Right renal pelvis (tissue), 4 donors: ENCODE measurements around the gene TSPO. TPM values are rescaled to one million over a fixed set of nuclear protein-coding genes. Genes with fewer than 3 reads are reported as not detected.
A peak's percentile ranks its signal among the peaks of the same experiment; 100 is the strongest.
"Not testable (repeated sequence)": the region's sequence is repeated elsewhere in the genome, so short reads cannot be mapped to it uniquely, and the experiment has no call there.

Experiments used
- DNase-seq, 4 donors: peaks; one replicate each; pipeline ENCODE4 v3.0.0-alpha.2; 2013; ENCODE audit warnings: low read depth in 4 of 4, low spot score in 3 of 4, missing footprints in 1 of 4
- polyA plus RNA-seq, 4 donors: library from polyadenylated mRNA; unstranded; fragments of 120-200 nt; gene quantifications; one replicate each; pipeline ENCODE4 v1.2.1, GENCODE V29; 2013; ENCODE audit not compliant: insufficient read length in 4 of 4

Gene TSPO
- polyA plus RNA-seq, 4 donors: 20.9 to 40.6 (median 22.4) TPM

DNA sequence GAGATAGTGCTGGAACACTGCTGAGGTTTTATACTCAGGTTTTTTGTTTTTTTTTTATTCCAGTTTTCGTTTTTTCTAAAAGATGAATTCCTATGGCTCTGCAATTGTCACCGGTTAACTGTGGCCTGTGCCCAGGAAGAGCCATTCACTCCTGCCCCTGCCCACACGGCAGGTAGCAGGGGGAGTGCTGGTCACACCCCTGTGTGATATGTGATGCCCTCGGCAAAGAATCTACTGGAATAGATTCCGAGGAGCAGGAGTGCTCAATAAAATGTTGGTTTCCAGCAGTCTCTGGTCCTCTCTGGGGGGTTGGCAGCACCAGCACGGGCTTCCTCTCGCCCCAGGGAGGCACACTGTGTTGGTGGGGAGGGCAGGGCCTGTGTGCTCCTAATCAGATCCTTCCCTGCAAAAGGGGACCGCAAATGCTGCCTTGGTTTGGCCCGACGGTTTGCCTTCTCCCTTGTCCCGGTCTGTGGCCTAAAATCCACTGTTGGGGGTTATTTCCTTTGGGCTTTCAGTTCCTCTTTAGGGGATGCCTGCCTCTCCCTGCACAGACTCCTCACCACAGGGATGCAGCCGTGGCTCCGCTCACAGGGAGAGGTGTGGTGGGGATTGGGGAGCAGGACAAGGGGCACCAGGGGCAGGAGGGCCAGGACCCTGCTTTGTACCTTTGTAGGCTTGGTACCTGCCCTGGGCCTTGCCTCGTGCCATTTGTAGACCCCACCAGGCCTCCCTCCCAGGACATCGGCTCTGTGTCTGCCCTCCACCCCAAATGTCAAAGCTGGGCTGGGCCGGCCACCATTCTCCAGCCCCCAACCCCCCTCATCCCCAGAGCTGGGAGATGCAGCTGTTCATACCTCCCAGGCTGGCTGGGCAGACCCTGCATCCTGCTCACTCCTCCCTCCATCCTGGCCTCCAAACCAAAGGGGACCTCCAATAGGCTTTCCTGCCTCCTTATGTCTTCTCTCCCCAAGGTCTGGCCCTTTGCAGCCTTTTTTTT is 21.6 kb upstream of the TSPO start:
- DNase-seq: no peak

DNA sequence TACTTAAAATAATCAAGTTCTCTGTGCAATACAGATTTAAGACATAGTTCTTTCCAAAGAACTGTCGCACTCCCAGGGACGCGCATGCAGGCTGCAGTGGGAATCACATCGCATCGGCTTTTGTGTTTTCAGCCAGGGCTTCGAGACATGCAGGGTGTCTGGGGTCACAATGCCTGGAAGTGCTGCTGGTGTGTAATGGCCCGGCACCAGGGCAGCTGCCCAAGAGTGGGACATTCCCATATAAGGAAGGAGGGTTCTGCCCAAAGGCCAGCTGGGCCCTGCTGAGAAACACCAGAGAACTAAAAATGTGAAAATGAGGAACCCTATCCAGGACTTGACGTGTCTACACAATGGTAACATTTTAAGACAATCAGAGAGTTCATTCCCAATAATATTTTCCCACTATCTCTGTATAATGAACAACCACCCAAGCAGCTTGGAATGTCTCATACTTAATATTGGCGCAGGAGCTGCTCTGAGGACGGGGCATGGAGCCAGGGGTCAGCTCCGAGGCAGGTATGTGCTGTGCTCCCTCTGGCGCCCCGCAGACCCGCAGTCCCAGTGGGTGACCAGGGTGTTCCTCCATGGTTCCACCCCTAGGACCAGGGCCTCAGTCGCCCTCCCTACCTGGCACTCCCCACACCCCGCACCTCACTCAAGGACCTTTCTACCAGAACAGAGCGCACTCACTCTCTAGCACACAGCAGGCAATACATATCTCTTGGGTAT is 19.4 kb upstream of the TSPO start:
- no peak for DNase-seq

DNA sequence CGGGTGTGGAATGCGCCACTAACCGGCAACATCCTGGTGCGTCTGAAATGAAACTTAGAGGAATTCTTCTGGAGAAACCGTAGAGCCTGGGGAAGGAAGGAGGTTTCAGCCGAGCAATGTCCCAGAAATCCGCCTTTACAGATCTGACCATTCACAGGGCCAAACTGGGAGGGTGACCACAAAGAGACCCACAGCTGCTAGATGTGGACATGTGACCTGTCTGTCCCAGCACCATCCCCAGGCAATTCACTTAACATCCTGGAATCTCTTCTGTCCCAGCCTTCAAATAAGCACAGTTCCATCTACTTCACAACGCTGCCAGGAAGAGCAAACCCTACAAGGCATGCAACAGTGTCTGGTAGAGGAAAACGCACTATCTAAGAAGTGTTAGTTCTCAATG is 18.0 kb upstream of the TSPO start:
- DNase-seq: no peak

GRCh38 chr22:43134553-43134952 is 16.8 kb upstream of the TSPO start:
- DNase-seq: no peak

- DNase-seq: no peak
Observed at GRCh38 chr22:43135565-43135964, 15.8 kb upstream of the TSPO start.

- DNase-seq: no peak
Observed at GRCh38 chr22:43136255-43136654, 15.1 kb upstream of the TSPO start.

DNA sequence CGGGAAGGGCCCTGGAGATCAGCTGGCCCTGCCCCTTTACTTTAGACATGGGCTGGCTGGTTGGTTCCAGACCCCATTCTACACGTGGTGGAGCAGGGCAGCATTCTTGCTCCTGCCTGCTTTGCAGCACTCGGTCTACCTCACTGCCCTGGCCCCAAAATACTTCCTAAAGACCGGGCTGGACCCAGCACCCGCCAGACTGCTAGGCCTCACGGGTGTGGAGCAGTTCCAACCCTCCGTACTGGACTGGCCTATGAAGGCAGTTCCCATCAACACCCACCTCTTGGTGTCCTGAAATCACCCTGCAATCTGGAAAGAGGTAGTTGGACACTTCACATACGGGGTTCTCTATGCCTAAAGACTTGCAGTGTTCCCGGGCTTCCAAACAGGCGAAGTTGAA is 14.6 kb upstream of the TSPO start:
- no peak for DNase-seq

GRCh38 chr22:43142880-43143562 is 8.3 kb upstream of the TSPO start, which contains the start of gene MCAT:
TSS of gene MCAT (minus strand) at chr22:43143398. CDS start at chr22:43143348, 50 bp downstream.
- DNase-seq: peak; percentile 63 to 68 (median 67)

DNA sequence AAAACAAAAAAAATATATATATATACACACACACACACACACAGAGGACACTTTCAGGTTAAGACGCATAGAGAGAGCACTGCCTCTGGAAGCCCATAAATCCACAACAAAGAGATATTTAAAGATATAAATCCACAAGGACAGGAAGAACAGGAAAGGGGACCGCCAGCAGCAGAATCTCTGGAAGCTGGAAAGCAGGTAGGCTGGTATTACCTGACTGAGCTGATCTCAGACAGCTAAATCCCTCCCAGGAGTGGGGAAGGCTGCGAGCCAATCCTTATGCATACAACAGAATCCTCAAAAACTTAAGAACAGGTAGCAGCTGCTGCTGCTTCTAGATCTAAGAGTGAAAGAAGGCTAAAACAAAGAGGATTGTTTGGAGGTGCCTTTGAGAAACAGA is 6.4 kb upstream of the TSPO start:
- DNase-seq: no peak

DNA sequence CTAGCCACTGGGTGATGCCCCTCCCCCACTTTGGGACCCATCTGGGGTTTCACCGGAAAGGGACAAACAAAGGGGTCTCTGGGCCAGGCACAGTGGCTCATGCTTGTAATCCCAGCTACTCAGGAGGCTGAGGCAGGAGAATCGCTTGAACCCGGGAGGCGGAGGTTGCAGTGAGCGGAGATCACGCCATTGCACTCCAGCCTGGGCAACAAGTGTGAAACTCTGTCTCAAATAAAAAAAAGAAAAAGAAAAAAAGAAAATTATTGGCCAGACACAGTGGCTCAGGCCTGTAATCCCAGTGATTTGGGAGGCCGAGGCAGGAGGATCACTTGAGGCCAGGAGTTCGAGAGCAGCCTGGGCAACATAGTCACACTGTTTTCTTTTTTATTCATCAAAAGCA is 6.0 kb upstream of the TSPO start:
- not testable (repeated sequence) for DNase-seq

- not testable (repeated sequence) for DNase-seq
Observed at GRCh38 chr22:43146332-43146731, 5.0 kb upstream of the TSPO start.

DNA sequence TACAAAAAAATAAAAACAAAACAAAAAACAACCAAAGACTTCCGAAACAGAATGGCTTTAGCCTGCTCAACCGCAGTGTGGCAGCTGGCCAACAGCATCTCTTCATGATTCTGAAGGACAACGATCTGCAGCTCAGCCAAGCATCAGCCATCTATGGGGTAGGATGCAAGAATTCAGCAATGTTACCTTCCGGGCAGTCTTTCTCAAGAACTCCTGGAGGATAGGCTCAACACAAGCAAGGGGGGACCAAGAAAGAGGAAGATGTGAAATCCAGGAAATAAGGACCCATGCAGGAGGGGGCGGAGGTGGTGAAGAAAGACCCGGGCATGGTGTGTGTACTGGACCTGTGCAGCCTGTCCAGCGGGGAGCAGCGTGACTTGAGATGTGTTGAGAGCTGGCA is 3.5 kb upstream of the TSPO start:
- DNase-seq: no peak

DNA sequence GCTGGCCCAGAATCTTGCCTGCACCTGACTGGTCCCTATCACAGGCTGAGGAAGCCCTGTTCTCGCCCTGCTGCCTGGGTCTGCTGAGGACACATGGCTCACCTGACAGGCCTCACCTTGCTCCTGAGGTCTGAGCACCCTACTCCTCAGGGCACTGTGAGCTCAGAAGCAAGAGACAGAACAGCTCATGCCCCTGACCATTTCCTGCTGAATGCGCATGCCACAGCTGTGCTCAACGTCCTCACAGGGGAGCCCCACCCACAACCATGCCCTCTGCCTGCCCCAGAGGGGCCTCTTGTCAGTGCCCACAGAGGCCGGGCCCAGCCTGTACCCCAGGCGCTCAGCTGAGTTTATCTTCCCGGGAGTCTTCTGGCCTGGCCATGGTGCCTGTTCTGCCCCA is 2.8 kb upstream of the TSPO start:
- DNase-seq: no peak

- DNase-seq: no peak
Observed at GRCh38 chr22:43150731-43151206, 590 bp upstream of the TSPO start.

DNA sequence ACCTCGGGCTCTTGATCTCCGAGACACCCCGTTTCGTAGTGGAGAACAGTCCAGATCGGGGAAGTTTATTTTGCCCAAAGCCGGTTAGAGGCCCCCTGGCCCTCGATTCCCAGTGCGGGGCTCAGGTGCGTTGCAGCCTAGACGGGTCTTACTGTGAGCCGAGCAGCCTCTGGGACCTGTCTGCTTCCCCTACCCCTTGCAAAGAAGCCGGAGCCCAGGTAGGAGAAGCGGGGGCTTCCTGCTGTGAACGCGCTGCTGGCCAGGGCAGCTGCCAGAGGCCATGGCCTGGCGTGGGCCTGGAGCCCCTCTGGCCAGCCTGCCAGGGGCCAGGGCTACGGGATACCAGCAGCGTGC is 621 bp downstream of the TSPO start:
- DNase-seq: no peak

- DNase-seq: no peak
Observed at GRCh38 chr22:43152357-43153071, 1.2 kb downstream of the TSPO start.

DNA sequence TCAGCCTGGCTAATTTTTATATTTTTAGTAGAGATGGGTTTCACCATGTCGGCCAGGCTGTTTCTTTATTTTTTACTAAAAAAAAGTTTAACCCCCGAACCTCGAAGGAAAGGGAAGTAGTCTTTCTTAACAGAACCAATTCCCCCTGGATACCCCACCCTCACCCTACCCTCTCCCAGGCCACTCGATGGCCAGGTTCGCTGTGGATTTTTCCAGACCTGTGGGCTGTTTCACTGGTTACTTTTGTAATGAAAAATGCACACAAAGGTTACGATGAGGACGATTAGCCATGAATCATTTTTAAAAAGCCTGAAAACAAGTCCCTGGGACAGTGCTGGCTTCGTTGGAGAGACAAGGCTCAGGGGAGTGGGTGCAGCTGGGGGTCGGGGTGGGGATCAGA is 2.5 kb downstream of the TSPO start:
- DNase-seq: no peak

DNA sequence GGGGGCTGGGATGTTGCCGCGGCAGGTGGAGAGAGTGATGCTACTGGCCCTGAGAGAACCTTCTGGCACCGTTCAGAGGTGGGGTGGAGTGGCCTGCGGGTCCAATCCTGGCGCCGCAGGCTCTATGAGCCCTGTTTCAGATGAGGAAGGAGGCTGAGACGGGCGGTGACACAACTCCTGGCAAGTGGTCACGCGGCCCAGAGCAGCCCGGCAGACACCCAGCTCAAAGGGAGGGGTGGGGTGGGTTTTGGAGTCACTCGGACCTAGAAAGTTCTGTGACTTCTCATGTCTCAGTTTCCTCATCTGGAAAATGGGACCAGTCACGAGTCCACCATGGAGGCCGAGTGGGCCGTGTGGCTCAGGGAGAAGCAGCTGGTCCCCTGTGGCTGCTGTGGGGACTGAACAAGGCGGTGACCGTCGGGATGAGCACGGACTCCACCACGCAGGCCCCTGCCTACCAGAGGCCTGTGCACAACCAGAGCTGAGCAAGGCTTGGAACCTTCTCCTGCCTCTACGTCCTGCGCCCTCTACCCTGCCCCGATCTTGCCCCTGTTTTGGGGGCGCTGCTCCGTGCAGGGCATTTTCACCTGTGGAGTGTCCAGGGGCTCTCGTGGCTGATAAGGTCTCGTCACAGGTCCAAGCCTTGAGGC is 3.7 kb downstream of the TSPO start:
- no peak for DNase-seq

- no peak for DNase-seq
Observed at GRCh38 chr22:43155789-43156188, 4.4 kb downstream of the TSPO start.

DNA sequence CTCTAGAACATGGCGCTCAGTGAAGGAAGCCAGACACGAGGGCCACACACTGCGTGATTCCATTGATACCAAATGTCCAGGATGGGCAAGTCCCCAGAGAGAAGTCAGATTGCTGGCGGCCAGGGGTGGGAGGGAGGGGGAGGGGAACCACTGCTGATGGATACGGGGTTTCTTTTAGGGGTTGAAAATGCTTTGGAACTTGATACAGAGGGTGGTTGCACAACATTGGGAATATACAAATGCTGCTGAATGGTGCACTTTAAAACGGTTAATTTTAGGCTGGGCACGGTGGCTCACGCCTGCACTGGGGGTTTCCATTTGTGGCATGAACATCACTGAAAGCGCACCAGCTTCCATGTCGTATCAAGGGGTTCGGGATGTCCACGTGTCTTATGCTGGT is 5.1 kb downstream of the TSPO start:
- no peak for DNase-seq
